Measurements from ENCODE around the gene MAGEA8. TPM values are rescaled to one million over a fixed set of nuclear protein-coding genes. Genes with fewer than 3 reads are reported as not detected.
A peak's percentile ranks its signal among the peaks of the same experiment; 100 is the strongest.
"Not testable (repeated sequence)": the region's sequence is repeated elsewhere in the genome, so short reads cannot be mapped to it uniquely, and the experiment has no call there.

The MAGEA8 gene
- total RNA-seq, 1 donor: not detected

- peak; percentile 4 for DNase-seq (ENCODE audit: low read depth)
- H3K4me3 ChIP-seq (ENCODE audit: low read depth, low read length): no peak overlapping the region
- TF ChIP-seq, protein P1, sequence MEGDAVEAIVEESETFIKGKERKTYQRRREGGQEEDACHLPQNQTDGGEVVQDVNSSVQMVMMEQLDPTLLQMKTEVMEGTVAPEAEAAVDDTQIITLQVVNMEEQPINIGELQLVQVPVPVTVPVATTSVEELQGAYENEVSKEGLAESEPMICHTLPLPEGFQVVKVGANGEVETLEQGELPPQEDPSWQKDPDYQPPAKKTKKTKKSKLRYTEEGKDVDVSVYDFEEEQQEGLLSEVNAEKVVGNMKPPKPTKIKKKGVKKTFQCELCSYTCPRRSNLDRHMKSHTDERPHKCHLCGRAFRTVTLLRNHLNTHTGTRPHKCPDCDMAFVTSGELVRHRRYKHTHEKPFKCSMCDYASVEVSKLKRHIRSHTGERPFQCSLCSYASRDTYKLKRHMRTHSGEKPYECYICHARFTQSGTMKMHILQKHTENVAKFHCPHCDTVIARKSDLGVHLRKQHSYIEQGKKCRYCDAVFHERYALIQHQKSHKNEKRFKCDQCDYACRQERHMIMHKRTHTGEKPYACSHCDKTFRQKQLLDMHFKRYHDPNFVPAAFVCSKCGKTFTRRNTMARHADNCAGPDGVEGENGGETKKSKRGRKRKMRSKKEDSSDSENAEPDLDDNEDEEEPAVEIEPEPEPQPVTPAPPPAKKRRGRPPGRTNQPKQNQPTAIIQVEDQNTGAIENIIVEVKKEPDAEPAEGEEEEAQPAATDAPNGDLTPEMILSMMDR (IDR thresholded peaks at IDR 0.05; ENCODE audit: insufficient read depth, low read depth, low read length): no peak
These were observed 15.6 kb upstream of the MAGEA8 start for GRCh38 chrX:149865390-149865789.

DNA sequence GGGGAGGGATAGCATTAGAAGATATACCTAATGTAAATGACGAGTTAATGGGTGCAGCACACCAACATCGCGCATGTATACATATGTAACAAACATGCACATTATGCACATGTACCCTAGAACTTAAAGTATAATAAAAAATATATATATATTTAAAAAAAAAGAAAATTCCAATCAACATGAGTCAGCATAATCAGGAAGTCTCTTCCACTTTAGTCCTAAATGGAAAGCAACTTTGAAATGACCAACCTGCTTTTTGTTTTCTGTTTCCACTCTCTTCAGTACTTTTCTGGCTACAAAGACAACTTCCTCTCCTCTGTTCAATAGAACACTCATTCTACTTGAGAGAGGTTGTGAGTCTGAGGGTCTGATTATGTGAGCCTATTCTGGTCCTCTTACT is 13.5 kb upstream of the MAGEA8 start:
- TF ChIP-seq, protein P1 (IDR thresholded peaks at IDR 0.05; ENCODE audit: insufficient read depth, low read depth, low read length): no peak
- DNase-seq (ENCODE audit: low read depth): no peak
- no peak overlapping the region for H3K4me3 ChIP-seq (ENCODE audit: low read depth, low read length)

DNA sequence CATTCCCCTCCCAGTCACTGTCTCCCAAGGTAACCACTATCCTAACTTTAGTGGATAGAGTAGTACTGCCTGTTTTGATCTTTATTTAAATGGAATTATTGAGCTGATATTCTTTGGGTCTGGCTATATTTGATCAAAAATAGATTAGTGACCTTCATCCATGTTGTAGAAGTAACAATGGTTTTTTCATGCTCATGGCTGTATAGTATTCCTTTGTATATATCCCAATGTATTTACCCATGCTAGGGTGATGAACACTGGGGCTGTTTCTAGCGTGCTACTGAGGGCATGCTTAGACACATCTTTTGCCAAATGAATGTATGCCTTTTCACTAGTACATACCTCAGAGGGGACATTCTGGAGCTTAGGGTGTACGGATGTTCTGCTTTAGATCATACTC is 10.1 kb upstream of the MAGEA8 start:
- TF ChIP-seq, protein P1 (IDR thresholded peaks at IDR 0.05; ENCODE audit: insufficient read depth, low read depth, low read length): no peak
- DNase-seq (ENCODE audit: low read depth): no peak
- H3K4me3 ChIP-seq (ENCODE audit: low read depth, low read length): no peak overlapping the region

GRCh38 chrX:149871433-149871832 is 9.6 kb upstream of the MAGEA8 start:
- H3K4me3 ChIP-seq (ENCODE audit: low read depth, low read length): no peak overlapping the region
- DNase-seq (ENCODE audit: low read depth): no peak
- TF ChIP-seq, protein P1 (IDR thresholded peaks at IDR 0.05; ENCODE audit: insufficient read depth, low read depth, low read length): no peak

- no peak overlapping the region for H3K4me3 ChIP-seq (ENCODE audit: low read depth, low read length)
- DNase-seq (ENCODE audit: low read depth): peak; percentile 12
- TF ChIP-seq, protein P1 (IDR thresholded peaks at IDR 0.05; ENCODE audit: insufficient read depth, low read depth, low read length): peak; percentile 55
These were observed 9.0 kb upstream of the MAGEA8 start for GRCh38 chrX:149871940-149872339.

GRCh38 chrX:149877157-149877556 is 3.8 kb upstream of the MAGEA8 start:
- TF ChIP-seq, protein P1 (IDR thresholded peaks at IDR 0.05; ENCODE audit: insufficient read depth, low read depth, low read length): no peak
- no peak overlapping the region for H3K4me3 ChIP-seq (ENCODE audit: low read depth, low read length)
- DNase-seq (ENCODE audit: low read depth): no peak

- no peak for DNase-seq (ENCODE audit: low read depth)
- H3K4me3 ChIP-seq (ENCODE audit: low read depth, low read length): no peak overlapping the region
- TF ChIP-seq, protein P1 (IDR thresholded peaks at IDR 0.05; ENCODE audit: insufficient read depth, low read depth, low read length): no peak
These were observed 3.3 kb upstream of the MAGEA8 start for GRCh38 chrX:149877636-149878035.

DNA sequence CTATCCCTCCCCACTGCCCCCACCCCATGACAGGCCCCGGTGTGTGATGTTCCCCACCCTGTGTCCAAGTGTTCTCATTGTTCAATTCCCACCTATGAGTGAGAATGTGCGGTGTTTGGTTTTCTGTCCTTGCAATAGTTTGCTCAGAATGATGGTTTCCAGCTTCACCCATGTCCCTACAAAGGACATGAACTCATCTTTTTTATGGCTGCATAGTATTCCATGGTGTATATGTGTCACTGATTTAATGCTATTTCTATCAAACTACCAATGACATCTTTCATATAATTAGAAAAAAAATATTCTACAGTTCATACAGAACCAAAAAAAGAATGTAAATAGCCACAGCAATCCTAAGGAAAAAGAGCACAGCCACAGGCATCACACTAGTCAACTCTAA is 9.8 kb downstream of the MAGEA8 start:
- not testable (repeated sequence) for DNase-seq (ENCODE audit: low read depth); H3K4me3 ChIP-seq (ENCODE audit: low read depth, low read length)

All from fibroblast of villous mesenchyme (primary cell).